Right cardiac atrium (tissue), 5 donors: ENCODE measurements around the gene C11orf42. TPM values are rescaled to one million over a fixed set of nuclear protein-coding genes. Genes with fewer than 3 reads are reported as not detected.
A peak's percentile ranks its signal among the peaks of the same experiment; 100 is the strongest.

Experiments used
- ATAC-seq, 2 donors: fragments of 200-7000 bp; cut with Tn5 transposase; one replicate each; pipeline versions ENCODE4 v1.8.0 to v1.9.1; 2020; ENCODE audit warnings: moderate library complexity in 2 of 2, mild to moderate bottlenecking in 1 of 2
- DNase-seq, 3 donors: peaks; one replicate each; pipeline ENCODE4 v3.0.0-alpha.2; 2020
- H3K27ac ChIP-seq: one replicate; pipeline ENCODE4 v1.5.1; 2013; ENCODE audit warnings: mild to moderate bottlenecking, low read length, control low read depth, moderate library complexity
- H3K27me3 ChIP-seq: one replicate; pipeline ENCODE4 v1.6.1; 2013; ENCODE audit not compliant: control insufficient read depth, insufficient read depth
- H3K4me1 ChIP-seq: one replicate; pipeline ENCODE4 v1.6.1; 2013; ENCODE audit warnings: low read length; ENCODE audit not compliant: control insufficient read depth, insufficient read depth
- H3K4me3 ChIP-seq: one replicate; pipeline ENCODE4 v1.5.1; 2013; ENCODE audit warnings: low read length, control low read depth
- H3K9me3 ChIP-seq: one replicate; pipeline ENCODE4 v1.6.1; 2013; ENCODE audit warnings: low read length; ENCODE audit not compliant: control insufficient read depth
- WGBS: extraction: QIAGEN DNeasy Blood & Tissue Kit; methylation state at CpG from one replicate; pipeline ENCODE4 v1.1.7; 2013; 5-methylcytosine and 5-hydroxymethylcytosine counted together
- intact Hi-C, 4 donors: fragments of 100-400 bp; cut with DNase I; formaldehyde crosslinking; loops; one replicate each; pipeline versions ENCODE4 v1.11.0 to v1.14.0; 2022 to 2023
- polyA plus RNA-seq: library from polyadenylated mRNA; stranded (reverse); fragments of 200-250 nt; gene quantifications from one replicate; pipeline ENCODE4 v1.2.3, GENCODE V29; 2013
- total RNA-seq, 4 donors: library from RNA; stranded (reverse); fragmentation: NEBNext Ultra II Directional; extraction: Animal tissue kit (Norgen Biotek cat#: 25700); gene quantifications; one replicate each; pipeline ENCODE4 v1.2.1, GENCODE V29; 2021
- donor health status: healthy with polysubstance abuse.
- donor health status: DM: no; HTN: yes; CAD: no.
- donor health status: DM: no; HTN: no; CAD: no.
- donor health status: DM: no; HTN: yes; CAD: no; lungs with severe emphysema.
- donor health status: DM: yes; HTN: yes; CAD: no.

C11orf42 gene
- total and polyA plus RNA-seq, 5 donors: not detected

- H3K27me3 ChIP-seq: no peaks in the 10 kb centered on the region
- H3K9me3 ChIP-seq: no peaks in the 10 kb centered on the region
- WGBS: 78% methylated on average over 3 of the region's 3 CpGs
- intact Hi-C loops: no loop called here
- ATAC-seq: no peak
- no peak overlapping the region for H3K27ac ChIP-seq
- no peak overlapping the region for H3K4me3 ChIP-seq
- no peak for DNase-seq
- H3K4me1 ChIP-seq: no peaks in the 10 kb centered on the region
Measured at GRCh38 chr11:6258141-6258540, 52.8 kb downstream of the C11orf42 start.

DNA sequence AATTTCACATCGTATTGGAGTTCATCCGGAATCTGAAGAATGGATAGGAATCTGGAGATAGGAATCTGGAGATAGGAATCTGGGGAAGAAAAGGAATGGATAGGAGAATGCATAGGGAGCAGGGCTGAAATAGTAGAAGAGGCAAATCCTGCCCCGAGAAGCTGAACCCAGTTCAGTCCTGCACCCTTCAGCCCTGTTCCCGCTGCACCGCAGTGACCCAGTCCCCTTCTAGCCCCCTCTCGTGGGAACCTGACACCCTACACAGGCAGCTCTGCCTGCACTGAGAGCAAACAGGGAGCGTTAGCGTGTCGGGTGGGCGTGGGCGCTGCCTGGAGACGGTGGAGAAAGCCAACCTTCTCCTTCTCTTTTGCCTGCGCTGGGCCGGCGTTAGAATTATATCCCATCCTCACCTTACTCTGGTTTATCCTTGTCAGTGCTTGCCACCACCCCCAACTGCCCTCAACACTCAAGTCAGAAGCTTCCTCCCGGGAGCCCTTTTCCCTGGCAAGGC, 53.3 kb downstream of the C11orf42 start:
- ATAC-seq: peak; percentile 40 to 58
- no peaks in the 10 kb centered on the region for H3K27me3 ChIP-seq

GRCh38 chr11:6260207-6260726, 54.9 kb downstream of the C11orf42 start:
- DNase-seq: no peak
- no peak overlapping the region for H3K4me3 ChIP-seq
- intact Hi-C loops: no loop called here

More for the DNA sequence above, 53.3 kb downstream of the C11orf42 start:
- Histone ChIP-seq H3K27ac (no peak overlapping the region), H3K4me3 (peak overlapping the region; percentile 54), H3K4me1 (no peaks in the 10 kb centered on the region), H3K9me3 (no peaks in the 10 kb centered on the region)
- peak; percentile 11 to 55 (median 37) for DNase-seq
- WGBS: 13% methylated on average over 16 of the region's 16 CpGs
- intact Hi-C loops: no loop called here

More at GRCh38 chr11:6260207-6260726, 54.9 kb downstream of the C11orf42 start:
- WGBS: 51% methylated on average over 5 of the region's 5 CpGs
- Histone ChIP-seq H3K27me3 (no peaks in the 10 kb centered on the region), H3K27ac (no peak overlapping the region), H3K9me3 (no peaks in the 10 kb centered on the region), H3K4me1 (no peaks in the 10 kb centered on the region)
- no peak for ATAC-seq

Other genes with a start within 250 kb of the C11orf42 start
- gene OR56A5, start 237.1 kb upstream of the C11orf42 start, total RNA-seq: not detected
- gene OR56A5, start 237.1 kb upstream of the C11orf42 start, polyA plus RNA-seq: not detected
- gene OR52L1, start 218.6 kb upstream of the C11orf42 start, total RNA-seq: not detected
- not detected for gene OR52L1, start 218.6 kb upstream of the C11orf42 start, polyA plus RNA-seq
- gene OR56A4, start 198.6 kb upstream of the C11orf42 start, total RNA-seq: not detected
- not detected for gene OR56A4, start 198.6 kb upstream of the C11orf42 start, polyA plus RNA-seq
- not detected for gene OR56A1, start 174.8 kb upstream of the C11orf42 start, total RNA-seq
- not detected for gene OR56A1, start 174.8 kb upstream of the C11orf42 start, polyA plus RNA-seq
- gene OR56B4, start 97.9 kb upstream of the C11orf42 start, total RNA-seq: not detected
- not detected for gene OR56B4, start 97.9 kb upstream of the C11orf42 start, polyA plus RNA-seq
- gene OR52B2, start 35.2 kb upstream of the C11orf42 start, total RNA-seq: not detected
- gene OR52B2, start 35.2 kb upstream of the C11orf42 start, polyA plus RNA-seq: not detected
- not detected for gene OR52W1, start 6.3 kb upstream of the C11orf42 start, total RNA-seq
- not detected for gene OR52W1, start 6.3 kb upstream of the C11orf42 start, polyA plus RNA-seq
- 10 to 100 TPM; 14.1 to 18.8 (median 17.2) TPM for gene FHIP1B, start 29.1 kb downstream of the C11orf42 start, total RNA-seq
- 19.5 TPM for gene FHIP1B, start 29.1 kb downstream of the C11orf42 start, polyA plus RNA-seq
- under 1 TPM in 1 of 4 donors, not detected in 3; 0.19 TPM for gene CNGA4, start 33.5 kb downstream of the C11orf42 start, total RNA-seq
- gene CNGA4, start 33.5 kb downstream of the C11orf42 start, polyA plus RNA-seq: 0.16 TPM
- not detected for gene CCKBR, start 54.3 kb downstream of the C11orf42 start, total RNA-seq
- 0.05 TPM for gene CCKBR, start 54.3 kb downstream of the C11orf42 start, polyA plus RNA-seq
- 10 to 100 TPM; 40.4 to 54.2 (median 45.2) TPM for gene CAVIN3, start 114.9 kb downstream of the C11orf42 start, total RNA-seq
- 72.4 TPM for gene CAVIN3, start 114.9 kb downstream of the C11orf42 start, polyA plus RNA-seq
- 10 to 100 TPM; 60.6 to 67.7 (median 65.0) TPM for gene SMPD1, start 184.9 kb downstream of the C11orf42 start, total RNA-seq
- gene SMPD1, start 184.9 kb downstream of the C11orf42 start, polyA plus RNA-seq: 57.9 TPM
- gene APBB1, start 213.5 kb downstream of the C11orf42 start, total RNA-seq: 10 to 100 TPM; 80.6 to 83.9 (median 82.4) TPM
- 70.6 TPM for gene APBB1, start 213.5 kb downstream of the C11orf42 start, polyA plus RNA-seq
- 1 to 10 TPM in 1 of 4 donors, under 1 TPM in 2, not detected in 1; 0.45 to 1.0 (median 0.68) TPM for gene HPX, start 235.4 kb downstream of the C11orf42 start, total RNA-seq
- gene HPX, start 235.4 kb downstream of the C11orf42 start, polyA plus RNA-seq: 0.27 TPM